GM23248 (cell line): Measurements from ENCODE around the gene RPL6. TPM values are rescaled to one million over a fixed set of nuclear protein-coding genes. Genes with fewer than 3 reads are reported as not detected.
"Not testable (repeated sequence)": the region's sequence is repeated elsewhere in the genome, so short reads cannot be mapped to it uniquely, and the experiment has no call there.

Experiments used
- DNase-seq: peaks from one replicate; pipeline ENCODE4 v3.0.0-alpha.2; 2015
- H2AFZ ChIP-seq: fragments of 200-600 bp; sonication (generic); 2 replicates; pipeline ENCODE4 v1.6.1; 2016; ENCODE audit warnings: antibody characterized with exemption
- H3F3A ChIP-seq: fragments of 200-600 bp; sonication (generic); 2 replicates; pipeline ENCODE4 v1.6.1; 2016; ENCODE audit warnings: mild to moderate bottlenecking, antibody characterized with exemption, mixed run types; ENCODE audit not compliant: insufficient read depth
- H3K27ac ChIP-seq: fragments of 200-600 bp; sonication (generic); 2 replicates; pipeline ENCODE4 v1.5.1; 2016; ENCODE audit warnings: mild to moderate bottlenecking
- H3K27me3 ChIP-seq: fragments of 200-600 bp; sonication (generic); replicated peaks from 2 replicates; pipeline ENCODE4 v1.6.1; 2016; ENCODE audit warnings: mild to moderate bottlenecking; ENCODE audit not compliant: insufficient read depth
- H3K36me3 ChIP-seq: fragments of 200-600 bp; sonication (generic); 2 replicates; pipeline ENCODE4 v1.6.1; 2016; ENCODE audit warnings: low read depth, mild to moderate bottlenecking
- H3K4me1 ChIP-seq: fragments of 200-600 bp; sonication (generic); 2 replicates; pipeline ENCODE4 v1.6.1; 2016; ENCODE audit warnings: mild to moderate bottlenecking; ENCODE audit not compliant: insufficient read depth
- H3K4me2 ChIP-seq: fragments of 200-600 bp; sonication (generic); one replicate; pipeline ENCODE4 v1.6.1; 2016; ENCODE audit warnings: mild to moderate bottlenecking; ENCODE audit not compliant: unreplicated experiment
- H3K4me3 ChIP-seq: fragments of 200-600 bp; sonication (generic); 2 replicates; pipeline ENCODE4 v1.5.1; 2016; ENCODE audit warnings: mild to moderate bottlenecking
- H3K79me2 ChIP-seq: fragments of 200-600 bp; sonication (generic); 2 replicates; pipeline ENCODE4 v1.6.1; 2016; ENCODE audit warnings: mild to moderate bottlenecking; ENCODE audit not compliant: insufficient read depth
- H3K9ac ChIP-seq: fragments of 200-600 bp; sonication (generic); 2 replicates; pipeline ENCODE4 v1.6.1; 2016; ENCODE audit warnings: mild to moderate bottlenecking
- H3K9me2 ChIP-seq: fragments of 200-600 bp; sonication (generic); 2 replicates; pipeline ENCODE4 v1.6.1; 2016; ENCODE audit warnings: mixed run types, mild to moderate bottlenecking, moderate library complexity; ENCODE audit not compliant: insufficient read depth
- H3K9me3 ChIP-seq: fragments of 200-600 bp; sonication (generic); one replicate; pipeline ENCODE4 v1.6.1; 2017; ENCODE audit warnings: low read depth
- H4K20me1 ChIP-seq: fragments of 200-600 bp; sonication (generic); 2 replicates; pipeline ENCODE4 v1.6.0; 2016; ENCODE audit not compliant: insufficient read depth
- EZH2 ChIP-seq: fragments of 200-600 bp; sonication (generic); IDR thresholded peaks from 2 replicates; pipeline ENCODE4 v1.6.1; 2018; ENCODE audit warnings: antibody characterized with exemption, mild to moderate bottlenecking; ENCODE audit not compliant: insufficient read depth, poor library complexity, severe bottlenecking
- EZH2phosphoT487 ChIP-seq: fragments of 200-600 bp; sonication (generic); IDR thresholded peaks from 2 replicates; pipeline ENCODE4 v1.6.1; 2018; ENCODE audit warnings: antibody characterized with exemption, moderate library complexity, mild to moderate bottlenecking, low read depth; ENCODE audit not compliant: insufficient read depth
- WGBS, 2 experiments: methylation state at CpG; one replicate each; pipeline ENCODE4 v1.1.6; 2015 to 2017; ENCODE audit warnings: low lambda C conversion rate in 2 of 2, low coverage in 1 of 2; ENCODE audit errors: missing lambda C conversion rate in 2 of 2; 5-methylcytosine and 5-hydroxymethylcytosine counted together
- in situ Hi-C: fragments of 300-500 bp; cut with MboI; formaldehyde crosslinking; loops from 2 replicates; pipeline ENCODE4 v1.15.0; 2020
- polyA plus RNA-seq: library from polyadenylated mRNA; unstranded; fragments of >200 nt; fragmentation: Nextera tagmentation; extraction: Ambion mirVana; gene quantifications from 2 replicates; pipeline ENCODE4 v1.2.1, GENCODE V29; 2016
- total RNA-seq: library from RNA; depleted of rRNA; stranded (reverse); fragments of >200 nt; shearing (Covaris generic); gene quantifications from 2 replicates; pipeline ENCODE4 v1.2.3, GENCODE V29; 2014

The RPL6 gene
- total and polyA plus RNA-seq, 2 experiments from 2014 or later: 391 to 1,254 TPM

DNA sequence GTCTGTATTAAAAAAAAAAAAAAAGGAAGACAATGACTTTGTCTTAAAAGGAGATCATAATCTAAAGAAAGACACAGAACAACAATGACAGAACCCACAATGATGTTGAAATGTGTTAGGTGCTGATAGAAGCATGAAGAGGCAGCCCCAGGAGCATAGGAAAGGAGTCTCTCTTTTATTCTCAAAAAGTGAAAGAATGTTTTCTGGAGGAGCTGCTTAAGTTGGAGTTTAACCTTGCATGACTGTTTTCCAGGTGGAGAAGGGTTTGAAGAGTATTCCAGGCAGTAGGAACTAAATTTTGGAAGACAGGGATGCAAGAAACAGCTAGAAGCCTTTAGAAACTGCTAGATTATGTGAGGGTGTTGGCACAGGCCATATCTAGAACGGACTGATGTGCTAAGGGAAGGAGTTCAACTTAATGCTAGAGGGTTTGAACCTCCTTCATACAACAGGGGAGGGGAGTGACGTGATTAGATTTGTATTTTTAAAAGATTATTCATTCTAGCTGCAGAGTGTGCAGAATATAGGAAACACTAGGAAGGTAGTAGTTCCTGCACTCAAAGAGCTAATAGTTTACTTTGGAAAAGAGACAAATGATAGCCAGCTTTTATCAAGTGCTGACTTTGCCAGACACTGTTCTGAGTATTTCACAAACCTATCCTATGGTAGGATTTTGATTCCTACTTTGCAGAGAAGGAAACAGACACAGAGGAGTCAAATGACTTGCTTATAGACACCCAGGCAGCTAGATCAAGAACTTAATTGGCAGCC lies 4.6 kb upstream of the RPL6 start:
- Histone ChIP-seq H2AFZ (no peak overlapping the region), H4K20me1 (no peaks in the 10 kb centered on the region), H3K36me3 (no peaks in the 10 kb centered on the region), H3K9me2 (no peaks in the 10 kb centered on the region), H3K9ac (no peak overlapping the region), H3K4me2 (no peak overlapping the region), H3K4me1 (no peaks in the 10 kb centered on the region), H3K4me3 (no peak overlapping the region), H3K9me3 (no peaks in the 10 kb centered on the region), H3K79me2 (peaks cover 12% of the 10 kb centered on the region), H3K27me3 (no peaks in the 10 kb centered on the region), H3K27ac (no peak overlapping the region), H3F3A (peaks cover 4% of the 10 kb centered on the region)
- in situ Hi-C loops: no loop called here
- WGBS, 2 experiments: 21 to 28% methylated on average over 2 of the region's 2 CpGs
- DNase-seq: no peak
- TF ChIP-seq EZH2phosphoT487 (no peak), EZH2 (no peak)

DNA sequence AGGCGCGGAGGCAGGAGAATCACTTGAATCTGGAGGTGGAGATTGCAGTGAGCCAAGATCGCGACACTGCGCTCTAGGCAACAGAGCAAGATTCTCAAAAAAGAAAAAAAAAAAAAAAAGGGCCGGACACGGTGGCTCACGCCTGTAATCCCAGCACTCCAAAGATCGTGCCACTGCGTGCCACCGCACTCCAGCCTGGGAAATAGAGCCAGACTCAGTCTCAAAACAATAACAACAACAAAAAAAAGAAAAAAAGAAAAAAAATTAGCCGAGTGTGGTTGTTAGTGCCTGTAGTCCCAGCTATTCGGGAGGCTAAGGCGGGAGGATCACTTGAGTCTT lies 470 bp upstream of the RPL6 start:
- no peaks in the 10 kb centered on the region for H3K9me3 ChIP-seq
- TF ChIP-seq EZH2 (no peak), EZH2phosphoT487 (no peak)
- no peaks in the 10 kb centered on the region; the same call in 1 of the 2 replicates for H4K20me1 ChIP-seq
- H2AFZ ChIP-seq: peak overlapping the region; percentile 85
- H3K36me3 ChIP-seq: peaks cover 34% of the 10 kb centered on the region
- no peak for DNase-seq
- peaks cover 26% of the 10 kb centered on the region for H3K79me2 ChIP-seq
- H3K4me3 ChIP-seq: peak overlapping the region; percentile 100; the same call in 1 of the 2 replicates
- H3K27me3 ChIP-seq: no peaks in the 10 kb centered on the region
- 87 to 97% methylated on average over 12 to 14 of the region's 14 CpGs for WGBS, 2 experiments
- H3K9me2 ChIP-seq: no peaks in the 10 kb centered on the region
- peaks cover 43% of the 10 kb centered on the region for H3F3A ChIP-seq
- H3K9ac ChIP-seq: no peak overlapping the region
- no peak overlapping the region for H3K27ac ChIP-seq
- no peak overlapping the region for H3K4me2 ChIP-seq
- in situ Hi-C loops: no loop called here
- peaks cover 15% of the 10 kb centered on the region for H3K4me1 ChIP-seq

GRCh38 chr12:112408621-112409020 lies 784 bp downstream of the RPL6 start:
- peak; percentile 45 for DNase-seq
- no peaks in the 10 kb centered on the region for H3K9me2 ChIP-seq
- peak overlapping the region; percentile 97 for H3K9ac ChIP-seq
- WGBS, 2 experiments: 20 to 21% methylated on average over 5 of the region's 5 CpGs
- peaks cover 26% of the 10 kb centered on the region for H3K79me2 ChIP-seq
- peak overlapping the region; percentile 85 for H2AFZ ChIP-seq
- no peaks in the 10 kb centered on the region for H3K27me3 ChIP-seq
- H3K36me3 ChIP-seq: peaks cover 44% of the 10 kb centered on the region
- peaks cover 15% of the 10 kb centered on the region for H3K4me1 ChIP-seq
- in situ Hi-C loops: no loop called here
- H3K27ac ChIP-seq: peak overlapping the region; percentile 91
- H4K20me1 ChIP-seq: no peaks in the 10 kb centered on the region; the same call in 1 of the 2 replicates
- peaks cover 55% of the 10 kb centered on the region for H3F3A ChIP-seq
- H3K9me3 ChIP-seq: no peaks in the 10 kb centered on the region
- peak overlapping the region; percentile 100 for H3K4me3 ChIP-seq
- no peak for TF ChIP-seq EZH2phosphoT487
- TF ChIP-seq EZH2: no peak
- H3K4me2 ChIP-seq: peak overlapping the region; percentile 87

- H3K9me2 ChIP-seq, H4K20me1 ChIP-seq, H3K27ac ChIP-seq, in situ Hi-C loops, H3K9me3 ChIP-seq, DNase-seq, H2AFZ ChIP-seq, H3K27me3 ChIP-seq: not testable (repeated sequence)
- H3K4me2 ChIP-seq: peak overlapping the region; percentile 87
- peaks cover 26% of the 10 kb centered on the region for H3K79me2 ChIP-seq
- peaks cover 15% of the 10 kb centered on the region for H3K4me1 ChIP-seq
- peak overlapping the region; percentile 97 for H3K9ac ChIP-seq
- WGBS, 2 experiments: 89 to 90% methylated on average over 6 of the region's 6 CpGs
- peaks cover 60% of the 10 kb centered on the region for H3F3A ChIP-seq
- H3K36me3 ChIP-seq: peaks cover 44% of the 10 kb centered on the region
- H3K4me3 ChIP-seq: peak overlapping the region; percentile 100
These were observed 1.7 kb downstream of the RPL6 start for GRCh38 chr12:112407683-112408082.
